ENCODE data around the gene APOBEC3B.
A peak's percentile ranks its signal among the peaks of the same experiment; 100 is the strongest.
"Not testable (repeated sequence)": the region's sequence is repeated elsewhere in the genome, so short reads cannot be mapped to it uniquely, and the experiment has no call there.

The APOBEC3B gene

DNA sequence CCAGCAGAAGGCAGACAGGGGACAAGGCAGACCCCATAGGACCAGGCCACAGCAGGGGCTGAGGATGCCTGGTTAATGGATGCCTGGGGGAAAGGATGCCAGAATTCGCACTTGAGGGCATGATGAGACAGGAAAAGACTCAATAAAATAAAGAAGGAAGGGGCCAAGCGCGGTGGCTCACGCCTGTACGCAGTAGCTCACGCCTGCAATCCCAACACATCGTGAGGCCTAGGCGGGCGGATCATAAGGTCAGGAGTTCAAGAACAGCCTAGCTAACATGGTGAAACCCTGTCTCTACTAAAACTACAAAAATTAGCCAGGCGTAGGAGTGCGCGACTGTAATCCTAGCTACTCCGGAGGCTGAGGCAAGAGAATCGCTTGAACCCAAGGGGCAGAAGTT, 48.6 kb downstream of the APOBEC3B start:
- WGBS, 2 donors (ENCODE audit: extremely low coverage in 2 of 2, insufficient read length in 2 of 2, insufficient replicate concordance in 1 of 2): no CpG with 5 or more reads among the region's 14 CpGs
- Histone ChIP-seq H4K91ac (ENCODE audit: low read depth, low read length, poor library complexity) (no peak overlapping the region), H2BK120ac (ENCODE audit: low read depth, low read length) (no peak overlapping the region)

DNA sequence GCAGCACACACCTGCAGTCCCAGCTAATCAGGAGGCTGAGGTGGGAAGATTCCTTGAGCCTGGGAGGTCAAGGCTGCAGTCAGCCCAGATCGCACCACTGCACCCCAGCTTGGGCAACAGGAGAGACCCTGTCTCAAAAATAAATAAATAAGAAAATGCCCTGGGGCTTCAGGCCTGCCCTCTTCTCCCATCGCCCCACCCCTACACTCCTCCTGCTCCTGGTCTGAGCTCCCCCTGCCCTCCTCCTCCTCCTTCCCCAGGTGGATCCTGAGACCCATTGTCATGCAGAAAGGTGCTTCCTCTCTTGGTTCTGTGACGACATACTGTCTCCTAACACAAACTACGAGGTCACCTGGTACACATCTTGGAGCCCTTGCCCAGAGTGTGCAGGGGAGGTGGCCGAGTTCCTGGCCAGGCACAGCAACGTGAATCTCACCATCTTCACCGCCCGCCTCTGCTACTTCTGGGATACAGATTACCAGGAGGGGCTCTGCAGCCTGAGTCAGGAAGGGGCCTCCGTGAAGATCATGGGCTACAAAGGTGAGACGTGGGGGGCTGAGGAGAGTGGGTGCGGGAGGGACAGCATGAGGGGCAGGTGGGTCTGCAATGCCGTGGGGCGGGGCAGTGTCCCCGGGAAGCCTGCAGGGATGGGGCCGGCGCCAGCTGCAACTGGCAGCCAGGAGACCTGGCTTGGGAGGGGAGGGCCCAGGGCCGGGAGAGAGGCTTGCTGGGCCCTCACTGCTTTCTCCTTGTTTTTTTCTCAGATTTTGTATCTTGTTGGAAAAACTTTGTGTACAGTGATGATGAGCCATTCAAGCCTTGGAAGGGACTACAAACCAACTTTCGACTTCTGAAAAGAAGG, 49.5 kb downstream of the APOBEC3B start:
- DNase-seq (ENCODE audit: low spot score); H2BK12ac ChIP-seq (ENCODE audit: low read length); H3K4ac ChIP-seq (ENCODE audit: low read length); H3K9me3 ChIP-seq (replicated peaks in 1 of 2; ENCODE audit: control insufficient read depth in 2 of 2, insufficient read depth in 1 of 2, low read depth in 1 of 2, low read length in 2 of 2); H3K79me1 ChIP-seq (ENCODE audit: low read depth, low read length); H2BK5ac ChIP-seq (ENCODE audit: low read length); H3K36me3 ChIP-seq (replicated peaks in 1 of 2; ENCODE audit: control insufficient read depth in 2 of 2, insufficient read depth in 2 of 2, low read length in 2 of 2); H3K4me2 ChIP-seq (ENCODE audit: insufficient read depth, low read length, poor library complexity, severe bottlenecking); H4K8ac ChIP-seq (ENCODE audit: low read depth, low read length); H4K91ac ChIP-seq (ENCODE audit: low read depth, low read length, poor library complexity); H2BK15ac ChIP-seq (ENCODE audit: low read length); H3K23ac ChIP-seq (ENCODE audit: low read depth, low read length, poor library complexity); H3K18ac ChIP-seq (ENCODE audit: low read length); H3K4me3 ChIP-seq (ENCODE audit: low read length in 2 of 2); H3K27ac ChIP-seq (replicated peaks; ENCODE audit: low read length); H2AFZ ChIP-seq (ENCODE audit: low read length); H3K27me3 ChIP-seq (ENCODE audit: control insufficient read depth in 3 of 3, insufficient read depth in 3 of 3, low read depth in 1 of 3, low read length in 3 of 3); H2BK120ac ChIP-seq (ENCODE audit: low read depth, low read length); H3K4me1 ChIP-seq (ENCODE audit: control insufficient read depth in 2 of 2, insufficient read depth in 1 of 2, low read depth in 1 of 2, low read length in 2 of 2); H3K14ac ChIP-seq (ENCODE audit: low read length): not testable (repeated sequence)
- H2AK5ac ChIP-seq (ENCODE audit: low read depth, low read length): peak overlapping the region; percentile 75
- H3K9ac ChIP-seq (ENCODE audit: low read depth, low read length, poor library complexity): peak overlapping the region; percentile 12
- no CpG with 5 or more reads among the region's 18 CpGs for WGBS, 2 donors (ENCODE audit: extremely low coverage in 2 of 2, insufficient read length in 2 of 2, insufficient replicate concordance in 1 of 2)

More for the DNA sequence above, 48.6 kb downstream of the APOBEC3B start:
- H3K9ac ChIP-seq (ENCODE audit: low read depth, low read length, poor library complexity): no peak overlapping the region
- H3K36me3 ChIP-seq (replicated peaks in 1 of 2; ENCODE audit: control insufficient read depth in 2 of 2, insufficient read depth in 2 of 2, low read length in 2 of 2): no peaks in the 10 kb centered on the region
- no peak overlapping the region for H3K18ac ChIP-seq (ENCODE audit: low read length)
- H2BK12ac ChIP-seq (ENCODE audit: low read length): no peak overlapping the region
- H3K4ac ChIP-seq (ENCODE audit: low read length): no peak overlapping the region
- H3K79me1 ChIP-seq (ENCODE audit: low read depth, low read length): no peaks in the 10 kb centered on the region
- no peaks in the 10 kb centered on the region for H3K27me3 ChIP-seq (ENCODE audit: control insufficient read depth in 3 of 3, insufficient read depth in 3 of 3, low read depth in 1 of 3, low read length in 3 of 3)
- H3K23ac ChIP-seq (ENCODE audit: low read depth, low read length, poor library complexity): no peak overlapping the region
- no peaks in the 10 kb centered on the region for H3K9me3 ChIP-seq (replicated peaks in 1 of 2; ENCODE audit: control insufficient read depth in 2 of 2, insufficient read depth in 1 of 2, low read depth in 1 of 2, low read length in 2 of 2)
- no peak overlapping the region for H3K4me3 ChIP-seq (ENCODE audit: low read length in 2 of 2)
- H3K4me1 ChIP-seq (ENCODE audit: control insufficient read depth in 2 of 2, insufficient read depth in 1 of 2, low read depth in 1 of 2, low read length in 2 of 2): peaks cover 0 to 4% of the 10 kb centered on the region in 2 donors
- no peak overlapping the region for H2AFZ ChIP-seq (ENCODE audit: low read length)
- no peak for DNase-seq (ENCODE audit: low spot score)
- no peak overlapping the region for H2AK5ac ChIP-seq (ENCODE audit: low read depth, low read length)
- no peak overlapping the region for H3K4me2 ChIP-seq (ENCODE audit: insufficient read depth, low read length, poor library complexity, severe bottlenecking)
- no peak overlapping the region for H4K8ac ChIP-seq (ENCODE audit: low read depth, low read length)
- H3K14ac ChIP-seq (ENCODE audit: low read length): no peak overlapping the region
- no peak overlapping the region for H3K27ac ChIP-seq (replicated peaks; ENCODE audit: low read length)
- no peak overlapping the region for H2BK15ac ChIP-seq (ENCODE audit: low read length)
- H2BK5ac ChIP-seq (ENCODE audit: low read length): no peak overlapping the region

DNA sequence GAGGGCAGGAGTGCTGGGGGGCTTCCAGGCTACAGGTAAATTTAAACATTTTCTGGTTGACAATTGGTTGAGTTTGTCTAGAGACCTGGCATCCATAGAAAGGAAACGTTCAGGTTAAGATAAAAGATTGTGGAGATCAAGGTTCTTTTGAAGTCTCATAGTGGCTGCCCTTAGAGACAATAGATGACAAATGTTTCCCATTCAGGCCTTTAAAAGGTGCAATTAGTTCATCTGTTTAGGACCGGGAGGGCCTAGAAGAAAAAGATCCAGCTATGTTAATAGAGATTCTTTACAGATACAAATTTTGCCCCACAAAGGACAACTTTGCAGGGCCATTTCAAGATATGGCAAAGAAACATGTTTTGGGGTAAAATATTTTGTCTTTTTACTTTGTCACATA, 54.9 kb downstream of the APOBEC3B start:
- H4K8ac ChIP-seq (ENCODE audit: low read depth, low read length); H2BK12ac ChIP-seq (ENCODE audit: low read length); H2AK5ac ChIP-seq (ENCODE audit: low read depth, low read length); H3K4me3 ChIP-seq (ENCODE audit: low read length in 2 of 2); H2BK120ac ChIP-seq (ENCODE audit: low read depth, low read length); H3K4ac ChIP-seq (ENCODE audit: low read length); H3K79me1 ChIP-seq (ENCODE audit: low read depth, low read length); H3K9ac ChIP-seq (ENCODE audit: low read depth, low read length, poor library complexity); H4K91ac ChIP-seq (ENCODE audit: low read depth, low read length, poor library complexity); DNase-seq (ENCODE audit: low spot score); H3K27me3 ChIP-seq (ENCODE audit: control insufficient read depth in 3 of 3, insufficient read depth in 3 of 3, low read depth in 1 of 3, low read length in 3 of 3); H3K36me3 ChIP-seq (replicated peaks in 1 of 2; ENCODE audit: control insufficient read depth in 2 of 2, insufficient read depth in 2 of 2, low read length in 2 of 2); H3K18ac ChIP-seq (ENCODE audit: low read length); H3K9me3 ChIP-seq (replicated peaks in 1 of 2; ENCODE audit: control insufficient read depth in 2 of 2, insufficient read depth in 1 of 2, low read depth in 1 of 2, low read length in 2 of 2); H2AFZ ChIP-seq (ENCODE audit: low read length); H3K23ac ChIP-seq (ENCODE audit: low read depth, low read length, poor library complexity); H3K27ac ChIP-seq (replicated peaks; ENCODE audit: low read length); H2BK5ac ChIP-seq (ENCODE audit: low read length); H2BK15ac ChIP-seq (ENCODE audit: low read length); H3K14ac ChIP-seq (ENCODE audit: low read length); H3K4me2 ChIP-seq (ENCODE audit: insufficient read depth, low read length, poor library complexity, severe bottlenecking): not testable (repeated sequence)
- WGBS, 2 donors (ENCODE audit: extremely low coverage in 2 of 2, insufficient read length in 2 of 2, insufficient replicate concordance in 1 of 2): no CpG with 5 or more reads among the region's 2 CpGs
- H3K4me1 ChIP-seq (ENCODE audit: control insufficient read depth in 2 of 2, insufficient read depth in 1 of 2, low read depth in 1 of 2, low read length in 2 of 2): peaks cover 7 to 11% of the 10 kb centered on the region in 2 donors

DNA sequence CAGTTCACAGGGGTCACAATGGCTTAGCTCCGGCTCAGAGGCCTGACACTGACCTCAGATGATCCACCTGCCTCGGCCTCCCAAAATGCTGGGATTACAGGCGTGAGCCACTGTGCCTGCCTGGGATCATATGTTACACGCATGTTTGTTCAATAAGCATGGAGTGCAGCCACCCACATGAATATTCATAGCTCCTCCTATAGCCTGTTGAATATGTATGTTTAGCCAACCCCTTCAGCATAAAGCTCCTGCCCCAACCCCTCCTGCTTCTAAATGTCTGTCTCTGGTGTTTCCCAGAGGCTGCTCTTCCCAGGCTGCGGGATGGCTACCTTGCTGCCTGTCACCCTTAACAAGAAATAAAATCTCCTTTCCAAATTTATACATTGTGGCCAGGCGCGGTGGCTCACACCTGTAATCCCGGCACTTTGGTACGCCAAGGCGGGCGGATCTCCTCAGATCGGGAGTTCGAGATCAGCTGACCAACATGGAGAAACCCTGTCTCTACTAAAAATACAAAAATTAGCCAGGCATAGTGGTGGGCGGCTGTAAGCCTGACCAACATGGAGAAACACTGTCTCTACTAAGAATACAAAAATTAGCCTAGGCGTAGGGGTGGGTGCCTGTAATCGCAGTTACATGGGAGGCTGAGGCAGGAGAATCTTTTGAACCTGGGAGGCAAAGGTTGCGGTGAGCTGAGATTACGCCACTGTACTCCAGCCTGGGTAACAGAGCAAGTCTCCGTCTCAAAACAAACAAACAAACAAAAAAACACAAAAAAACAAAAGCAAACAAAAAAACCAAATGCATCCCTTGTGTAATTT, 57.4 kb downstream of the APOBEC3B start:
- Histone ChIP-seq H2BK15ac (ENCODE audit: low read length) (no peak overlapping the region), H4K91ac (ENCODE audit: low read depth, low read length, poor library complexity) (no peak overlapping the region), H2BK120ac (ENCODE audit: low read depth, low read length) (no peak overlapping the region), H3K18ac (ENCODE audit: low read length) (no peak overlapping the region), H3K27me3 (ENCODE audit: control insufficient read depth in 3 of 3, insufficient read depth in 3 of 3, low read depth in 1 of 3, low read length in 3 of 3) (no peaks in the 10 kb centered on the region), H3K36me3 (replicated peaks in 1 of 2; ENCODE audit: control insufficient read depth in 2 of 2, insufficient read depth in 2 of 2, low read length in 2 of 2) (no peaks in the 10 kb centered on the region), H3K14ac (ENCODE audit: low read length) (no peak overlapping the region), H3K79me1 (ENCODE audit: low read depth, low read length) (no peaks in the 10 kb centered on the region), H3K27ac (replicated peaks; ENCODE audit: low read length) (no peak overlapping the region), H2BK5ac (ENCODE audit: low read length) (no peak overlapping the region), H3K9ac (ENCODE audit: low read depth, low read length, poor library complexity) (no peak overlapping the region), H3K9me3 (replicated peaks in 1 of 2; ENCODE audit: control insufficient read depth in 2 of 2, insufficient read depth in 1 of 2, low read depth in 1 of 2, low read length in 2 of 2) (no peaks in the 10 kb centered on the region), H4K8ac (ENCODE audit: low read depth, low read length) (no peak overlapping the region), H3K4ac (ENCODE audit: low read length) (no peak overlapping the region), H2AFZ (ENCODE audit: low read length) (peak overlapping the region; percentile 91), H3K4me3 (ENCODE audit: low read length in 2 of 2) (no peak overlapping the region), H2AK5ac (ENCODE audit: low read depth, low read length) (no peak overlapping the region), H2BK12ac (ENCODE audit: low read length) (no peak overlapping the region), H3K4me1 (ENCODE audit: control insufficient read depth in 2 of 2, insufficient read depth in 1 of 2, low read depth in 1 of 2, low read length in 2 of 2) (peaks cover 7 to 11% of the 10 kb centered on the region in 2 donors), H3K4me2 (ENCODE audit: insufficient read depth, low read length, poor library complexity, severe bottlenecking) (no peak overlapping the region), H3K23ac (ENCODE audit: low read depth, low read length, poor library complexity) (no peak overlapping the region)
- no CpG with 5 or more reads among the region's 19 CpGs for WGBS, 2 donors (ENCODE audit: extremely low coverage in 2 of 2, insufficient read length in 2 of 2, insufficient replicate concordance in 1 of 2)
- no peak for DNase-seq (ENCODE audit: low spot score)

All from neuronal stem cell (in vitro differentiated cells).